Left ventricle myocardium inferior (tissue), 1 donor: ENCODE results near the gene RASL12. TPM values are rescaled to one million over a fixed set of nuclear protein-coding genes. Genes with fewer than 3 reads are reported as not detected.

Experiments
- DNase-seq: peaks from one replicate; pipeline ENCODE4 v3.0.0-alpha.2; 2020
- H3K27ac ChIP-seq: fragments of 200-600 bp; replicated peaks from 2 replicates; pipeline ENCODE4 v1.8.0; 2021
- H3K27me3 ChIP-seq: fragments of 200-600 bp; 2 replicates; pipeline ENCODE4 v1.8.0; 2021; ENCODE audit warnings: low read depth
- H3K36me3 ChIP-seq: fragments of 200-600 bp; 2 replicates; pipeline ENCODE4 v1.8.0; 2021
- H3K4me1 ChIP-seq: fragments of 200-600 bp; 2 replicates; pipeline ENCODE4 v1.8.0; 2021
- H3K4me3 ChIP-seq: fragments of 200-600 bp; 2 replicates; pipeline ENCODE4 v1.8.0; 2021; ENCODE audit warnings: mild to moderate bottlenecking, moderate library complexity
- H3K9me3 ChIP-seq: fragments of 200-600 bp; replicated peaks from 2 replicates; pipeline ENCODE4 v1.8.0; 2021
- intact Hi-C: fragments of 100-400 bp; cut with micrococcal nuclease; formaldehyde crosslinking; loops from one replicate; pipeline ENCODE4 v1.11.0; 2022
- total RNA-seq: library from RNA; stranded (reverse); fragmentation: NEBNext Ultra II Directional; extraction: Animal tissue kit (Norgen Biotek cat#: 25700); gene quantifications from one replicate; pipeline ENCODE4 v1.2.1, GENCODE V29; 2021
- TF ChIP-seq, protein P1 (sequence below): fragments of 200-600 bp; IDR thresholded peaks from 2 replicates; pipeline ENCODE4 v1.8.0; 2021; ENCODE audit warnings: antibody characterized with exemption, mild to moderate bottlenecking, borderline replicate concordance
- donor health status: DM: no; HTN: yes; CAD: no; lungs with severe emphysema.

RASL12 gene
- total RNA-seq, 1 donor from 2014 or later: 12.9 TPM

DNA sequence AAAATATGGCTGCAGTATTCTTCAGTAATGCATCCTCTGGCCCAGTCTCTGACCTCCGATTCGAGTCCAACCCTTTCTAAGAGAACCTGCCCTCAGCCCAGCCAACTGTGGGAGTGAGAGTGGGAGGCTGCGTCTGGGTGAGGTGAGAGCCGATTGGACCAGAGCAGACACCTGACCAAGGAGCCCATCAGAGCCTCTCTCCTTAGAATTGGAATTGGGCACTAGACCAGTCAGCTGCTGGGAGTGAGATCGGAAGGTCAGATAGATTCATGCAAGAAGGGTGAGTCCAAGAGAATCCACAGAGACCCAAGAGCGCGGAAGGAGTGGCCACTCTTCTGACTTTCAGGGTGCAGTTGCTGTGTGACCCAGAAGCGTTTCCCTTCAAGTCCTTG lies 10.2 kb downstream of the RASL12 start:
- no peak overlapping the region for H3K4me3 ChIP-seq
- TF ChIP-seq, protein P1, sequence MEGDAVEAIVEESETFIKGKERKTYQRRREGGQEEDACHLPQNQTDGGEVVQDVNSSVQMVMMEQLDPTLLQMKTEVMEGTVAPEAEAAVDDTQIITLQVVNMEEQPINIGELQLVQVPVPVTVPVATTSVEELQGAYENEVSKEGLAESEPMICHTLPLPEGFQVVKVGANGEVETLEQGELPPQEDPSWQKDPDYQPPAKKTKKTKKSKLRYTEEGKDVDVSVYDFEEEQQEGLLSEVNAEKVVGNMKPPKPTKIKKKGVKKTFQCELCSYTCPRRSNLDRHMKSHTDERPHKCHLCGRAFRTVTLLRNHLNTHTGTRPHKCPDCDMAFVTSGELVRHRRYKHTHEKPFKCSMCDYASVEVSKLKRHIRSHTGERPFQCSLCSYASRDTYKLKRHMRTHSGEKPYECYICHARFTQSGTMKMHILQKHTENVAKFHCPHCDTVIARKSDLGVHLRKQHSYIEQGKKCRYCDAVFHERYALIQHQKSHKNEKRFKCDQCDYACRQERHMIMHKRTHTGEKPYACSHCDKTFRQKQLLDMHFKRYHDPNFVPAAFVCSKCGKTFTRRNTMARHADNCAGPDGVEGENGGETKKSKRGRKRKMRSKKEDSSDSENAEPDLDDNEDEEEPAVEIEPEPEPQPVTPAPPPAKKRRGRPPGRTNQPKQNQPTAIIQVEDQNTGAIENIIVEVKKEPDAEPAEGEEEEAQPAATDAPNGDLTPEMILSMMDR: no peak
- intact Hi-C loops: loop anchor here (10.0 kb wide), 1 partner anchor 47 kb away; no protein-coding TSS in a partner anchor
- peaks cover 68% of the 10 kb centered on the region for H3K4me1 ChIP-seq
- H3K9me3 ChIP-seq: peaks cover 5% of the 10 kb centered on the region
- peak overlapping the region; percentile 71 for H3K27ac ChIP-seq
- no peaks in the 10 kb centered on the region for H3K27me3 ChIP-seq
- peaks cover 18% of the 10 kb centered on the region for H3K36me3 ChIP-seq
- DNase-seq: no peak

DNA sequence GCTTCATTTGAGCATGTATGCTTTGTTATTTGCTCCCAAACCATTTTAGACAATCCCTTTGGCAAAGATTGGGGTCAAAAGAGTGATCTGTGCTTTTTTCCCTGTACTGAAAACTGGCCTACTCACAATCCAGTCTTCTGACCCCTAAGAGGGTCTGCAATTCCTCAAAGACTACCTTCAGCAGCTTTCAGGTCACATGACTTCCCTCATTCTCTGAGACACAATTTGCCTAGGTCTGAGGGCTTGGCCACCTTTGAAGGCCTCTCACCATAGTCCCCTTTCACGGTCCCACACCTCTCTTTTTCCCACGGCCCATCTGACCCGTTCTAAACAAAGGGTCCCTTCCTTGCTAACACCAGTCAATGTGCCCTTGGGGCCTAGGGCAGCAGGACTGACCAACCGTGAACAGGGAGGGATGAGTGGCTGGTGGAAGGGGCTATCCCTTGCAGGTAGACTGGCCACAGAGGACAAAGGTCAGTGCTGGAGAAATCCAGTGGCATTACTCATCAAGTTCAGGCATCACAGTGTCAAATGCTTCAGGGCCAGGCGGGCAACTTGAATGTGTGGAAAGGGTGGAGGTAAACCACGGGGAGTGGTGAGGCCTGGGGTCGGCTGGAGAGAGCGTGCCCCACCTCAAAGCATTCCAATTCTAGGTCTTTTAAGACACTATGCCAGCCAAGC lies 10.8 kb downstream of the RASL12 start:
- H3K4me1 ChIP-seq: peaks cover 63% of the 10 kb centered on the region
- intact Hi-C loops: loop anchor here (10.0 kb wide), 1 partner anchor 48 kb away; no protein-coding TSS in a partner anchor
- peak overlapping the region; percentile 71 for H3K27ac ChIP-seq
- peaks cover 5% of the 10 kb centered on the region for H3K9me3 ChIP-seq
- peaks cover 18% of the 10 kb centered on the region for H3K36me3 ChIP-seq
- TF ChIP-seq, protein P1: no peak
- DNase-seq: no peak
- H3K27me3 ChIP-seq: no peaks in the 10 kb centered on the region
- H3K4me3 ChIP-seq: no peak overlapping the region

DNA sequence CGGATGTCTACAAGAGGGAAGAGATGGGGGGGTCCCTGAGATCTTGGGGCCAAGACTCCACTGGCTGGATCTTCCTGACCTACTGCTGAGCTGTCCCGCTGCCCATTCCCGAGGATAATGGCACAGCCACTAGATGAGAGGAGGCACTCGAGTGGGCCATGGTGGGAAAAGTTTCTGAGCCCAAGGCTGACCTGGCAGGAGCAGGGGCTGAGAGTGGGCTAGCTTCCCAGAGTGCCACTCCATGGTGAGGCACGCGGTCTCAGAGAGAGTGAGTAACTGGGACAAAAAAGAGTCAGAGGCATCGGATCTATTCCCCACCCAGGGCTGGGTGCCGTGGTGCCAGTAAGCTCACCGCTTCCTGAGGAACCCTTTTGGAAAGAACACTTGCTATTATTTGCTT lies 11.7 kb downstream of the RASL12 start:
- Histone ChIP-seq H3K4me1 (peaks cover 55% of the 10 kb centered on the region), H3K9me3 (peaks cover 5% of the 10 kb centered on the region), H3K27me3 (no peaks in the 10 kb centered on the region), H3K4me3 (no peak overlapping the region), H3K27ac (peak overlapping the region; percentile 71), H3K36me3 (peaks cover 18% of the 10 kb centered on the region)
- DNase-seq: no peak
- intact Hi-C loops: loop anchor here (10.0 kb wide), 1 partner anchor 49 kb away; no protein-coding TSS in a partner anchor
- TF ChIP-seq, protein P1: no peak

DNA sequence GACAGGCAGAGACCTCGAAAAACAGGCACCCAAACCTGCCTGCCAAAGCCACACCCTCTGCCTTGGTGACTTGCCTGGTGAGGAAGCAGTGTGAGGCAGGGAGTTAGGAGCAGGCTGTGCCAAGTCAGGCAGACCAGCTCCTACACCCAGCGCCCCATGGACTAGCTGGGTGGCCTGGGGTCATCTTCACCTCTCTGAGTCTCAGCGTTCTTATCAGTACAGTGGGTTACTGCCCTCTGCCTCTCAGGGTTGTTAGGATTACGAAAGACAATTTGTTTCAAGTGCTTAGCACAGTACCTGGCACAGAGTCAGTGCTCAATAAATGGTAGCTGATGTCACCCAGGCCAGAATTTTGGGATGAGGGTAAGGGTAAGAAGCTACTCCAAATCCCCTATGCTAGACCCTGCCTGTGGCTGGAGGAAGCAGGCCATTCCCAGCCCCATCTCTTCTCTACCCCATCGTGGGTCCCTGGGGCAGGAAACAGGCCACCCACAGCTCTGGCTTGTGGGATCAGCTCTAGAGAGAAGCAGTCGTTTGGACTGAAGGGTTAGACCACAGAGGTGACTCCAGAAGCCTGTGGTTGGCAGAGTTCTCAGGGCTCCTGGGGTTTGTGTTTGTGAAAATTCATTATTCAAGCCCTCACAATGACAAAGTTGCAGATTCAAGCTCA lies 12.5 kb downstream of the RASL12 start:
- Histone ChIP-seq H3K9me3 (peaks cover 3% of the 10 kb centered on the region), H3K4me1 (peaks cover 47% of the 10 kb centered on the region), H3K27ac (peak overlapping the region; percentile 71), H3K4me3 (no peak overlapping the region), H3K27me3 (no peaks in the 10 kb centered on the region), H3K36me3 (peaks cover 18% of the 10 kb centered on the region)
- TF ChIP-seq, protein P1: no peak
- intact Hi-C loops: loop anchor here (10.0 kb wide), 1 partner anchor 49 kb away; no protein-coding TSS in a partner anchor
- no peak for DNase-seq

DNA sequence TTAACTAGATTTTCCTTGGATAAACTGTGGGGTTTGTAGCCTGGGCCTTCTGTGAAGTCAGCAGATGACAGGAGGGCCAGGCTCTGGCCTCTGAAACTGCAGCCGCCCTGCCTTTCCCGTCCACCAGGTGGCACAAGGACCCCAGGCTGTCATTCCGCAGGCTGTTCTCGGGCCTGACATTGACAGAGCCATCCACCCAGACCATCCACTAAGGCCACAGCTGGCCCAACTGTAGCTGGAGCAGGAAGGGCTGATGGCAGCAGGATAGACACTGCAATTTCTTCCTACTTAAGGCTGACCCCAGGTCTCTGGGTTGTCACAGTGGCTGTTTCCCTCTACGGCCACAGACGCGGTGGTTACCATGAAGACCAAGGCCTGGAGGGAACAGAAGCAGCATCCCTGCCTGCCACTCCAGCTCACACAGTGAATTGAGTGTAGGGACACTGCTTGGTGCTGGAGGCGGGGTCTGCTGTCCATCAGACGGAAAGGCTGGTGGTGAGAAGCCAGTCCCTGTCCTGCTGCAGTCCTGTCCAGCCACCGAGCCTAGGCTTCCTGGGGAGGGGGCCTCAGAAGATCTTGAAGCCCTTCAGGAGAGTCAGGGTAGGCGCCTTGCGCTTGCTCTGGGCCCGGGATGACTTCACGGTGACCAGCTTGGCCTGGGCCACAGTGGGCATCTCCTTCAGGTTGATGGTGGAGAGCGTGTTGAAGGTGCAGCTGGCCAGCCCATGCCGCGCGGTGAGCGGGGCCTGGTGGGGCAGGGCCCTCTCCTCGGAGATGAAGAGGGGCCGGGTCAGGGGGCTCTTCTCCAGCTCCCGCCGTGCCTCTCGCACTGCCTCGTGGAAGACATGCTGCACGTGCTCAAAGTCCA lies 13.2 kb downstream of the RASL12 start:
- no peaks in the 10 kb centered on the region for H3K27me3 ChIP-seq
- DNase-seq: peak; percentile 77
- TF ChIP-seq, protein P1: peak; percentile 96
- intact Hi-C loops: loop anchor here (10.0 kb wide), 1 partner anchor 50 kb away; no protein-coding TSS in a partner anchor
- H3K4me3 ChIP-seq: no peak overlapping the region
- H3K27ac ChIP-seq: peak overlapping the region; percentile 71
- H3K36me3 ChIP-seq: peaks cover 18% of the 10 kb centered on the region
- no peaks in the 10 kb centered on the region for H3K9me3 ChIP-seq
- peaks cover 47% of the 10 kb centered on the region for H3K4me1 ChIP-seq
